ENCODE data around the gene NCKAP5.

GRCh38 chr2:133574620-133575019 is 6.4 kb upstream of the NCKAP5 start:
- TF ChIP-seq CTCF (IDR thresholded peaks at IDR 0.05), result no peak
- no peak for TF ChIP-seq POLR2A (IDR thresholded peaks at IDR 0.05)

Measured in prostate gland (tissue), 2 donors.